Right lobe of liver (tissue), 4 donors: ENCODE results near the gene RBMY1D.
"Not testable (repeated sequence)": the region's sequence is repeated elsewhere in the genome, so short reads cannot be mapped to it uniquely, and the experiment has no call there.

ENCODE experiments used
- CTCF ChIP-seq, 4 donors: fragments of 200-600 bp in 3 of 4; fragments of 450-650 bp in 1 of 4; IDR thresholded peaks; one replicate each; pipeline versions ENCODE4 v1.5.1 to v1.8.0; 2016 to 2022; ENCODE audit warnings: antibody characterized with exemption in 4 of 4, mild to moderate bottlenecking in 2 of 4
- POLR2A ChIP-seq: fragments of 450-650 bp; IDR thresholded peaks from one replicate; pipeline ENCODE4 v1.6.1; 2017; ENCODE audit warnings: antibody characterized with exemption, mild to moderate bottlenecking
- donor health status: DM: no; HTN: no; CAD: no.
- donor health status: DM: no; HTN: no; CAD: no.
- donor health status: DM: no; HTN: yes; CAD: no.

- TF ChIP-seq CTCF (IDR thresholded peaks at IDR 0.05); POLR2A: not testable (repeated sequence)
Measured at GRCh38 chrY:21894426-21894825, at the start of gene RBMY1D.
